B cell (primary cell): ENCODE results near the gene AMDHD1. TPM values are rescaled to one million over a fixed set of nuclear protein-coding genes. Genes with fewer than 3 reads are reported as not detected.

Experiments used
- ATAC-seq: fragments of 200-7000 bp; cut with Tn5 transposase; one replicate; pipeline ENCODE4 v1.10.0; 2021; ENCODE audit warnings: low read depth, mild to moderate bottlenecking, moderate number of reproducible peaks, moderate library complexity
- CTCF ChIA-PET: fragments of 350-600 bp; sonication (Branson Sonifier 250); formaldehyde crosslinking; loops from one replicate; lab custom pipeline; 2021; ENCODE audit warnings: antibody characterized with exemption, inconsistent platforms; lab: Charles Lee
- POLR2A ChIA-PET: fragments of 350-600 bp; sonication (Branson Sonifier 250); formaldehyde crosslinking; loops from one replicate; lab custom pipeline; 2021; ENCODE audit warnings: antibody characterized with exemption; lab: Charles Lee
- DNase-seq: peaks from one replicate; pipeline ENCODE4 v3.0.0; 2013
- H2AFZ ChIP-seq: 2 replicates; pipeline ENCODE4 v1.6.1; 2012; ENCODE audit warnings: mild to moderate bottlenecking, low read depth, low read length; ENCODE audit not compliant: insufficient read depth, poor library complexity, severe bottlenecking
- H3K27ac ChIP-seq, 2 donors: 1 replicate in 1 of 2; 2 replicates in 1 of 2; pipeline ENCODE4 v1.5.1; 2012 to 2013; ENCODE audit warnings: low read length in 2 of 2, mild to moderate bottlenecking in 2 of 2, moderate library complexity in 1 of 2
- H3K27me3 ChIP-seq, 4 experiments: fragments of 200-600 bp in 1 of 4; sonication (generic) in 1 of 4; replicated peaks in 1 of 4; 1 replicate in 2 of 4; 2 replicates in 2 of 4; pipeline versions ENCODE4 v1.6.1 to v1.7.0; 2013 to 2016; ENCODE audit warnings: low read length in 3 of 4, mild to moderate bottlenecking in 2 of 4, mixed read lengths in 1 of 4, moderate library complexity in 1 of 4; ENCODE audit not compliant: insufficient read depth in 4 of 4, control insufficient read depth in 3 of 4; ENCODE audit errors: control extremely low read depth in 1 of 4
- H3K36me3 ChIP-seq, 2 experiments: replicated peaks in 1 of 2; 1 replicate in 1 of 2; 2 replicates in 1 of 2; pipeline versions ENCODE4 v1.6.1 to v1.7.1; 2013; ENCODE audit warnings: low read length in 1 of 2; ENCODE audit not compliant: insufficient read depth in 2 of 2, control insufficient read depth in 1 of 2; ENCODE audit errors: control extremely low read depth in 1 of 2, extremely low read depth in 1 of 2
- H3K4me1 ChIP-seq, 2 donors: fragments of 200-600 bp in 1 of 2; sonication (generic) in 1 of 2; 1 replicate in 1 of 2; 2 replicates in 1 of 2; pipeline versions ENCODE4 v1.5.1 to v1.6.1; 2013 to 2017; ENCODE audit warnings: low read length in 2 of 2; ENCODE audit not compliant: control insufficient read depth in 2 of 2, insufficient read depth in 2 of 2
- H3K4me2 ChIP-seq: replicated peaks from 2 replicates; pipeline ENCODE3; 2012; ENCODE audit warnings: mild to moderate bottlenecking, low read depth, low read length; ENCODE audit not compliant: poor library complexity, severe bottlenecking
- H3K4me3 ChIP-seq, 5 experiments: fragments of 200-600 bp in 1 of 5; sonication (generic) in 1 of 5; 1 replicate in 3 of 5; 2 replicates in 2 of 5; pipeline versions ENCODE4 v1.5.1 to v1.7.0; 2011 to 2016; ENCODE audit warnings: low read length in 4 of 5, mild to moderate bottlenecking in 4 of 5, low read depth in 2 of 5, control low read depth in 1 of 5, moderate library complexity in 1 of 5; ENCODE audit not compliant: insufficient read depth in 1 of 5; ENCODE audit errors: control extremely low read depth in 1 of 5, extremely low read depth in 1 of 5
- H3K79me2 ChIP-seq: fragments of 200-600 bp; sonication (generic); one replicate; pipeline ENCODE4 v1.6.0; 2016; ENCODE audit warnings: low read length; ENCODE audit not compliant: control insufficient read depth, insufficient read depth
- H3K9ac ChIP-seq: fragments of 200-600 bp; sonication (generic); 2 replicates; pipeline ENCODE4 v1.6.1; 2017; ENCODE audit warnings: mild to moderate bottlenecking, low read length, moderate library complexity
- H3K9me3 ChIP-seq, 3 donors: one replicate each; pipeline versions ENCODE4 v1.6.1 to v1.7.1; 2013; ENCODE audit warnings: low read length in 2 of 3; ENCODE audit not compliant: control insufficient read depth in 2 of 3, insufficient read depth in 1 of 3; ENCODE audit errors: control extremely low read depth in 1 of 3
- H4K20me1 ChIP-seq: 2 replicates; pipeline ENCODE4 v1.6.0; 2012; ENCODE audit warnings: mild to moderate bottlenecking, low read length; ENCODE audit not compliant: insufficient read depth, control insufficient read depth, poor library complexity, severe bottlenecking
- H3K27ac Mint-ChIP-seq: one replicate; pipeline ENCODE4 v1.8.0; 2021; ENCODE audit warnings: mixed read lengths
- H3K27me3 Mint-ChIP-seq: one replicate; pipeline ENCODE4 v1.8.0; 2021; ENCODE audit warnings: mixed read lengths
- H3K4me1 Mint-ChIP-seq: one replicate; pipeline ENCODE4 v1.8.0; 2021; ENCODE audit warnings: mixed read lengths
- H3K4me3 Mint-ChIP-seq: one replicate; pipeline ENCODE4 v1.8.0; 2021; ENCODE audit warnings: mixed read lengths
- H3K9me3 Mint-ChIP-seq: one replicate; pipeline ENCODE4 v1.8.0; 2022; ENCODE audit warnings: mixed read lengths; ENCODE audit not compliant: insufficient read depth
- CTCF ChIP-seq: fragments of 200-600 bp; IDR thresholded peaks from one replicate; pipeline ENCODE4 v1.8.0; 2022; ENCODE audit warnings: antibody characterized with exemption, mild to moderate bottlenecking
- EZH2 ChIP-seq: IDR thresholded peaks from 2 replicates; pipeline ENCODE4 v1.6.1; 2012; ENCODE audit warnings: borderline replicate concordance, low read depth, mild to moderate bottlenecking, moderate library complexity, low read length; ENCODE audit not compliant: insufficient read depth, poor library complexity, severe bottlenecking
- WGBS: methylation state at CpG from one replicate; pipeline ENCODE4 v1.1.5; 2013; ENCODE audit warnings: missing lambda C conversion rate; ENCODE audit not compliant: insufficient coverage; 5-methylcytosine and 5-hydroxymethylcytosine counted together
- intact Hi-C: fragments of 100-400 bp; cut with micrococcal nuclease; formaldehyde crosslinking; loops from one replicate; pipeline ENCODE4 v1.10.0; 2022
- polyA plus RNA-seq: library from polyadenylated mRNA; depleted of rRNA; stranded (reverse); fragments of >200 nt; gene quantifications from 2 replicates; pipeline ENCODE4 v1.2.3, GENCODE V29; 2012
- total RNA-seq, 2 donors: library from RNA; stranded (reverse); fragments of 120-200 nt in 1 of 2; gene quantifications; 1 replicate in 1 of 2; 2 replicates in 1 of 2; pipeline versions ENCODE4 v1.2.3 to v1.2.4, GENCODE V29; 2013 to 2022

The AMDHD1 gene
- total and polyA plus RNA-seq, 2 donors (not counting 1 experiment from before 2014, with no cell fraction given), result 1.5 to 2.3 TPM

GRCh38 chr12:95998611-95999286, 55.6 kb downstream of the AMDHD1 start:
- H2AFZ ChIP-seq, result no peak overlapping the region
- no peak overlapping the region for H3K9ac ChIP-seq
- peak overlapping the region; percentile 35 for H3K27ac Mint-ChIP-seq
- no peaks in the 10 kb centered on the region for H4K20me1 ChIP-seq
- H3K4me2 ChIP-seq, result peak overlapping the region; percentile 13
- H3K27me3 ChIP-seq, result no peaks in the 10 kb centered on the region
- H3K4me3 Mint-ChIP-seq, result no peak overlapping the region
- no peaks in the 10 kb centered on the region for H3K9me3 ChIP-seq
- no peak for TF ChIP-seq EZH2
- peak; percentile 71 for TF ChIP-seq CTCF
- POLR2A ChIA-PET, result interaction anchor here (0.6 to 1.1 kb wide), 2 partner anchors 81 to 564 kb away, joined by 3 to 4 read pairs; no protein-coding TSS in a partner anchor
- peaks cover 2 to 28% of the 10 kb centered on the region in 2 experiments for H3K36me3 ChIP-seq
- no peak overlapping the region for H3K4me3 ChIP-seq
- peaks cover 0 to 5% of the 10 kb centered on the region in 2 donors for H3K4me1 ChIP-seq
- DNase-seq (peak; percentile 73), ATAC-seq (peak; percentile 93)
- 46% methylated on average over 5 of the region's 7 CpGs for WGBS
- intact Hi-C loops, result loop anchor here (1.0 to 5.0 kb wide), 4 partner anchors 22 to 881 kb away; partner anchors contain the start of genes AMDHD1 and CCDC38
- H3K79me2 ChIP-seq, result no peaks in the 10 kb centered on the region
- peaks cover 8% of the 10 kb centered on the region for H3K4me1 Mint-ChIP-seq
- CTCF ChIA-PET, result interaction anchor here (0.6 to 4.8 kb wide), 30 partner anchors 9 to 549 kb away, joined by 3 to 112 read pairs (median 4); partner anchors contain the start of genes AMDHD1, CCDC38 and LTA4H
- peak overlapping the region; percentile 6 to 17 for H3K27ac ChIP-seq
- H3K27me3 Mint-ChIP-seq, result no peaks in the 10 kb centered on the region
- no peaks in the 10 kb centered on the region for H3K9me3 Mint-ChIP-seq

GRCh38 chr12:95999484-95999883, 56.4 kb downstream of the AMDHD1 start:
- POLR2A ChIA-PET, result no interaction called here
- DNase-seq (no peak), ATAC-seq (no peak)
- H3K9me3 Mint-ChIP-seq, result no peaks in the 10 kb centered on the region
- H4K20me1 ChIP-seq, result no peaks in the 10 kb centered on the region
- no peak overlapping the region for H2AFZ ChIP-seq
- WGBS, result 100% methylated on average over 1 of the region's 5 CpGs
- H3K27me3 ChIP-seq, result no peaks in the 10 kb centered on the region
- H3K4me1 ChIP-seq, result peaks cover 0 to 5% of the 10 kb centered on the region in 2 donors
- no peak overlapping the region for H3K27ac Mint-ChIP-seq
- H3K79me2 ChIP-seq, result no peaks in the 10 kb centered on the region
- H3K4me2 ChIP-seq, result no peak overlapping the region
- no peak overlapping the region for H3K27ac ChIP-seq
- TF ChIP-seq CTCF (no peak), EZH2 (no peak)
- no peak overlapping the region for H3K4me3 ChIP-seq
- no peaks in the 10 kb centered on the region for H3K9me3 ChIP-seq
- peaks cover 8% of the 10 kb centered on the region for H3K4me1 Mint-ChIP-seq
- no peak overlapping the region for H3K4me3 Mint-ChIP-seq
- no peak overlapping the region for H3K9ac ChIP-seq
- intact Hi-C loops, result loop anchor here (2.0 to 5.0 kb wide), 3 partner anchors 21 to 882 kb away; partner anchors contain the start of genes AMDHD1 and CCDC38
- H3K27me3 Mint-ChIP-seq, result no peaks in the 10 kb centered on the region
- peaks cover 2 to 36% of the 10 kb centered on the region in 2 experiments for H3K36me3 ChIP-seq
- CTCF ChIA-PET, result interaction anchor here (1.4 to 4.8 kb wide), 11 partner anchors 8 to 517 kb away, joined by 3 to 112 read pairs (median 7); partner anchors contain the start of genes AMDHD1 and CCDC38
